ENCODE data around the gene ARHGDIA. TPM values are rescaled to one million over a fixed set of nuclear protein-coding genes. Genes with fewer than 3 reads are reported as not detected.

Gene ARHGDIA
- total RNA-seq, 4 donors from 2014 or later, result 190 to 484 (median 237) TPM

DNA sequence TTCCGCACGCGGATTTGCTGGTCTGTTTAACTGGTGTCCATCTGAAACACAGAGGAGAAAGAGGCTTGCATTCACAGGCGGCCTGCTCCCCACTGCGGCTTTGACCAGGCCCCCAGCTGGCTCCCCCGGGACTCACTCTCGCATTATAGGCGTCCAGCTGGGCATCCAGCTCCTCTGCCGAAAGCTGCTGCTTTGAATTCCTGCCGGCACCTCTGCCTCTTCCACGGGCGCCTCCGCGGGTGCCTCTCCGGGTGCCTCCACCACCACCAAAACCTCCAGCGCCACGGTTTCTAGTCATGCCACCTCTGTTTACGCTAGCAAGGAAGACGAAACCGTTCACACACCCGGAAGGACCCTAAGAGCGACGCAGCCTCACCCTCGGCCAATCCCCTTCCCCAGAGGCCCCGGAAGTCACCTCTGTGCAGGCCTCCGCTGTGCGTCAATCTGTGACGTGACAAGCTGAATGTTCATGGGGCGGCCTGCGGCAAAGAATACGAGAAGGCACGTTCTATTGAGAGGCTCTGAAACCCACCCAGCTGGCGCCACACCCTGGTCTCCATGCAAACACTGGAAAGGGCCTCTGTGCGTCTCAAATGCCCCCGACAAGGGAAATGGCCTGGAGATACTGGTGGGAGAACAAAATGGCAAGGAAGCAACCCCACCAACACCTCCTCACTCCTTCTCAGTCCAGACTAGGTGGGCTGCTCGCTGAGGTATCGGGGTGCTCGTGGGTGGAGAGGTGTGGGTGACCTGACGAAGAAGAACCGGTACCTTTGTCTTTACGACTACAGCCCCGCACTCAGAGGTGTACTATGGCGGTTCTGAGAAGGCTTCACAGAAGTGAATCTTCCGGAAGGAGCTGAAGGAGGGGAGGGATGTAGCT lies 17.2 kb upstream of the ARHGDIA start:
- no peak for DNase-seq (ENCODE audit: low spot score in 2 of 2)
- TF ChIP-seq CTCF (IDR thresholded peaks at IDR 0.05) (no peak), EP300 (IDR thresholded peaks at IDR 0.05) (no peak)
- peaks cover 4 to 65% (median 8%) of the 10 kb centered on the region in 3 donors for H3K36me3 ChIP-seq
- no peaks in the 10 kb centered on the region for H3K27me3 ChIP-seq
- H3K27ac ChIP-seq, result no peak overlapping the region
- H3K4me3 ChIP-seq, result no peak overlapping the region
- peaks cover 0 to 33% (median 20%) of the 10 kb centered on the region in 4 donors for H3K4me1 ChIP-seq
- WGBS, 2 donors, result 92 to 94% methylated on average over 44 of the region's 44 CpGs
- H3K9me3 ChIP-seq, result no peaks in the 10 kb centered on the region

DNA sequence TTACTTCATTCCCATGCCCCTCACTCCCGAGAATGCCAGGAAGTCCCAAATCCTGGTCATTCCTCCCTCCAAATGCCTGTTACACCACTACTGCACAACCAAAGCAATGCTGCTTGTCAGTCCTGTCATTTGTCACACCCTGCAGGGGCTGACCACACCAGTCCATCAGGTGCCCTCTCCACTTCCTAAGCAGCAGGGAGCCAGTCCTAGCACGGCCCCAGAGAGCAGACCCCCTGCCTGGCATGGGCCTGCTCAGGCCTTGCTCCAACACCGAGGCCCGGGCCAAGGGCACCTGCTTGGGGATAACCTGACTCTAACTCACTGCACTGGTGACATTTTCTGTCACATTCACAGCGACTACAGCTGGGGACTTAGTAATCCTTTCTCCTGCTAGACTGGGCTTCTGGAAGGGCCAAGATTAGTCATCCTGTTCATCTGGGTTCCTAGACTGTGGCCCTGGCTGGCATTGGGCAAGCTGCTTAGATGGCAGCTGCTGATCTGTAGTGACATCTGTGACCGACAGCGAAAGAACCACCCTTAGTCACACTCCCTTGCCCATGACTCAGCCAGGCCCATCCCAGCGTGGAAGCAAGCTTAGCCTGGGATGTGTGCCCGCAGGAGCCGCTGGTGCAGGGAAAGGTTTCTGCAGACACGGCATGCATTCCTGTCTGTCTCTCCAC lies 14.9 kb upstream of the ARHGDIA start:
- no peak for DNase-seq (ENCODE audit: low spot score in 2 of 2)
- no peak overlapping the region for H3K27ac ChIP-seq
- no peak overlapping the region for H3K4me3 ChIP-seq
- H3K4me1 ChIP-seq, result peaks cover 0 to 19% (median 11%) of the 10 kb centered on the region in 4 donors
- no peaks in the 10 kb centered on the region for H3K27me3 ChIP-seq
- peaks cover 4 to 82% (median 8%) of the 10 kb centered on the region in 3 donors for H3K36me3 ChIP-seq
- TF ChIP-seq POLR2A (IDR thresholded peaks at IDR 0.05), result no peak
- no peak for TF ChIP-seq EP300 (IDR thresholded peaks at IDR 0.05)
- no peak for TF ChIP-seq CTCF (IDR thresholded peaks at IDR 0.05)
- no peaks in the 10 kb centered on the region for H3K9me3 ChIP-seq
- 81 to 88% methylated on average over 7 to 8 of the region's 11 CpGs for WGBS, 2 donors

DNA sequence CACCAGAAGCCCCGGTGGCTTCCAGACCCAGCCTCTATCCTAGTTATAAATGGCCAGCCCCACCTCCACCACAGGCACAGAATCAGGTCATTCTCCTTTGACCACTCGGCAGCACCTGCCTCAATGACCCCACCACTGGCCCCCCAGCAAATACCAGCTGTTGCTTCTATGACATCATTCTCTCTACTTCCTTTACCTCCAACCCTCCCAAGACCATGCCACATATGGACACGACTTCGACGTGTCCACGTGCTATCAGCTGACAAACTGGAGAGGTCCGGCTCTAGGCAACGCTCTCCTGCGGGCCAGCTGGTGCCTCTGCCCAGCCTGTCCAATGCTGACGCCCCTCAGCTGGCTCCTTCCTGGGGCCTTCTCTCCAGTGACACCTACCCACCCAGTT lies 14.3 kb upstream of the ARHGDIA start:
- H3K4me3 ChIP-seq, result no peak overlapping the region
- no peaks in the 10 kb centered on the region for H3K27me3 ChIP-seq
- DNase-seq (ENCODE audit: low spot score in 2 of 2), result no peak
- peaks cover 4 to 86% (median 8%) of the 10 kb centered on the region in 3 donors for H3K36me3 ChIP-seq
- no peak overlapping the region for H3K27ac ChIP-seq
- 85 to 93% methylated on average over 10 of the region's 10 CpGs for WGBS, 2 donors
- no peaks in the 10 kb centered on the region for H3K9me3 ChIP-seq
- peaks cover 0 to 16% (median 8%) of the 10 kb centered on the region in 4 donors for H3K4me1 ChIP-seq
- no peak for TF ChIP-seq POLR2A (IDR thresholded peaks at IDR 0.05)
- TF ChIP-seq CTCF (IDR thresholded peaks at IDR 0.05), result no peak
- no peak for TF ChIP-seq EP300 (IDR thresholded peaks at IDR 0.05)

DNA sequence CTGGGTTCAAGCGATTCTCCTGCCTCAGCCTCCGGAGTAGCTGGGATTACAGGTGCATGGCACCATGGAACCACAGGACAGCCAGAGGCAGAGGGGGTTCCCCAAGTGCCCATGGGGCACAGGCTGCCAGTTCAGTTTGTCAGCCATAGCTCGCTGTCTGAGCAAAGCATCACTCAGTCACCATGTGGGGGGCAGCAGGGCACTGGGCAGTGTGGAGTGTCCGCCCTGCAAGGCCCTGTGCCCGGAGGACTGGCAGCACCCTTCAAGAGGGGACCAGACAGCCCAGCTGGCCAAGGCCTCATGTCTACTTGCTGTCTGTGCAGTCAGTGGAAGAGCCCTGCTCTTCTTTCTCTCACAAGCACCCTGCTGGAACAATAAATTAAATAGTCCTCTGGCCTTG lies 13.8 kb upstream of the ARHGDIA start:
- DNase-seq (ENCODE audit: low spot score in 2 of 2), result no peak
- TF ChIP-seq CTCF (IDR thresholded peaks at IDR 0.05) (no peak), EP300 (IDR thresholded peaks at IDR 0.05) (no peak), POLR2A (IDR thresholded peaks at IDR 0.05) (no peak)
- Histone ChIP-seq H3K4me1 (peaks cover 0 to 11% (median 3%) of the 10 kb centered on the region in 4 donors), H3K27ac (no peak overlapping the region), H3K36me3 (peaks cover 4 to 91% (median 8%) of the 10 kb centered on the region in 3 donors), H3K9me3 (no peaks in the 10 kb centered on the region), H3K4me3 (no peak overlapping the region), H3K27me3 (no peaks in the 10 kb centered on the region)
- WGBS, 2 donors, result 92 to 95% methylated on average over 5 of the region's 5 CpGs

DNA sequence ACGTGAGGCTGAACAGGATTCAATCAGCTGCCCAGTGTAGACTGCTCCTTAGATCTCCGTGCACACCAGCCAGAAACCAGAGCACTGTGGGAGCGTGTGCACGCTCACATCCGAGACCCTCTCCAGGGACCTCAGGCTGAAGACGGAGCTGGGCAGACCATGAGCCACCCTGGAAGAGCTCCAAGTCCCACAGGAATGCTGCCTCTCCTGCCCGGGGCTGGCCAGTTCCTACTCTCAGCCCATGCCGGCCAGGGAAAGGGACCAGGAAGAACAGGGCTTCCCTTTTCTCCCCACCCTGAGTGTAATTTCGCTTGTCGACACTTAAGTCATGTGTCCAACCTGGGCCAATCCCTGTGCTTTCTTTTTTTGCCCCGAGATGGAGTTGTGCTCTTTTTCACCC lies 13.4 kb upstream of the ARHGDIA start:
- Histone ChIP-seq H3K4me3 (no peak overlapping the region), H3K27me3 (no peaks in the 10 kb centered on the region), H3K27ac (no peak overlapping the region), H3K4me1 (peaks cover 0 to 6% (median 0%) of the 10 kb centered on the region in 4 donors), H3K9me3 (no peaks in the 10 kb centered on the region), H3K36me3 (peaks cover under 1 to 92% (median 8%) of the 10 kb centered on the region in 3 donors)
- 70 to 75% methylated on average over 10 to 11 of the region's 11 CpGs for WGBS, 2 donors
- DNase-seq (ENCODE audit: low spot score in 2 of 2), result no peak
- TF ChIP-seq EP300 (IDR thresholded peaks at IDR 0.05), result no peak
- no peak for TF ChIP-seq POLR2A (IDR thresholded peaks at IDR 0.05)
